ACC112 (cell line): Measurements from ENCODE around the gene U2AF1.
"Not testable (repeated sequence)": the region's sequence is repeated elsewhere in the genome, so short reads cannot be mapped to it uniquely, and the experiment has no call there.

ENCODE experiments used
- H2AFZ ChIP-seq: fragments of 200-600 bp; sonication (generic); one replicate; pipeline ENCODE4 v1.6.0; 2017; ENCODE audit warnings: antibody characterized with exemption, low read length; ENCODE audit not compliant: unreplicated experiment
- H3K27ac ChIP-seq: fragments of 200-600 bp; sonication (generic); 2 replicates; pipeline ENCODE4 v1.5.1; 2014; ENCODE audit warnings: low read depth, mild to moderate bottlenecking, antibody characterized with exemption, low read length, moderate library complexity
- H3K27me3 ChIP-seq: fragments of 200-600 bp; sonication (generic); 2 replicates; pipeline ENCODE4 v1.6.1; 2014; ENCODE audit warnings: mild to moderate bottlenecking, antibody characterized with exemption, low read length, moderate library complexity, mixed read lengths; ENCODE audit not compliant: insufficient read depth
- H3K36me3 ChIP-seq: fragments of 200-600 bp; sonication (generic); 2 replicates; pipeline ENCODE4 v1.6.1; 2016; ENCODE audit warnings: mild to moderate bottlenecking, antibody characterized with exemption, low read length, moderate library complexity, mixed read lengths; ENCODE audit not compliant: insufficient read depth
- H3K4me1 ChIP-seq: fragments of 200-600 bp; sonication (generic); one replicate; pipeline ENCODE4 v1.6.1; 2016; ENCODE audit warnings: low read length, mixed read lengths; ENCODE audit not compliant: insufficient read depth, unreplicated experiment, control insufficient read depth
- H3K4me3 ChIP-seq: fragments of 200-600 bp; sonication (generic); 2 replicates; pipeline ENCODE4 v1.5.1; 2014; ENCODE audit warnings: mild to moderate bottlenecking, low read depth, low read length
- H3K79me2 ChIP-seq: fragments of 200-600 bp; sonication (generic); one replicate; pipeline ENCODE4 v1.6.0; 2016; ENCODE audit warnings: low read length; ENCODE audit not compliant: control insufficient read depth, unreplicated experiment, insufficient read depth

The U2AF1 gene, protein sequence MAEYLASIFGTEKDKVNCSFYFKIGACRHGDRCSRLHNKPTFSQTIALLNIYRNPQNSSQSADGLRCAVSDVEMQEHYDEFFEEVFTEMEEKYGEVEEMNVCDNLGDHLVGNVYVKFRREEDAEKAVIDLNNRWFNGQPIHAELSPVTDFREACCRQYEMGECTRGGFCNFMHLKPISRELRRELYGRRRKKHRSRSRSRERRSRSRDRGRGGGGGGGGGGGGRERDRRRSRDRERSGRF

GRCh38 chr21:43106965-43107793 is at the start of gene U2AF1:
Gene U2AF1, minus strand, starts transcription at chr21:43107570. Its CDS starts 76 bp downstream, at chr21:43107494.
- not testable (repeated sequence) for H3K36me3 ChIP-seq, H2AFZ ChIP-seq, H3K27ac ChIP-seq

DNA sequence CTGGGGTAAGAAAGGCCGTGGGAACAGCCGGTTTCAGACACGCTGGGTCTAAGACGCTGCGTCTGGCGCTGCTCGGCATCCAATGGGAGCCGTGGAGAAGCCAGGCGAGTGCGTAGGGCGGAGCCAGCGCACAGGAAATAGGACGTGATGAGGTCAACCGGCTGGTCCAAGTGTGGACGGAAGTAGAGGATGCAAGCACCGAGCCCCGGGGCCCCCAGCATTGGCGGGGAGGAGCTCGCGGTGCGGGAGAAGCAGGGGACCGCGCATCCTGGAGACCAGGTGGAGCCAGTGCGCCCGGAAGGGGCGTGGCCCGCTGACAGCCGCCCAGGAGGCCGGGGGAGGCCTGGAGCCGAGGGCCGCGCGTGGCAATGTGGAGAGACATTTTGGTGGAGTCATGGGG is 46.2 kb upstream of the U2AF1 start:
- H3K4me1 ChIP-seq, H3K36me3 ChIP-seq, H3K4me3 ChIP-seq, H3K27ac ChIP-seq, H3K79me2 ChIP-seq, H2AFZ ChIP-seq, H3K27me3 ChIP-seq: not testable (repeated sequence)

More at GRCh38 chr21:43106965-43107793, at the start of gene U2AF1:
- not testable (repeated sequence) for H3K79me2 ChIP-seq, H3K4me1 ChIP-seq, H3K4me3 ChIP-seq, H3K27me3 ChIP-seq

DNA sequence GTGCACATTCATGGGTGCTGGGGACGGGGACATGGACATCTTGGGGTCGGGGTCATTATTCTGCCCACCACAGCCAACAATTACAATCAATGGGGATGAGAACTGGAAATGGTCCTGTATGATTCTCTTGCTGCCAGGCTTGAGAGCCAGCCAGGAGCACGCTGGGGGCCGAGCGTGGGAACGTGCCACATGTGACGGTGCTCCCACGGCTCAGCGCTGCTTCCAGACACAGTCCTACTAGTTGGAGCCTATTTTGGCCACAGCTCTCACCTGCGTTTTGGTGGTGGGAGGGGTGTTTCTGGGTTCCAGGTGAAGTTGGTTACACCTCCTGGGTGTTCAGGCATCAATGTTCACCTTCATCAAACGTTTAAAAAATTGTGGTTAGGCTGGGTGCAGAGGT is 42.0 kb upstream of the U2AF1 start:
- not testable (repeated sequence) for H3K4me1 ChIP-seq, H3K79me2 ChIP-seq, H3K27me3 ChIP-seq, H3K27ac ChIP-seq, H2AFZ ChIP-seq, H3K4me3 ChIP-seq, H3K36me3 ChIP-seq

DNA sequence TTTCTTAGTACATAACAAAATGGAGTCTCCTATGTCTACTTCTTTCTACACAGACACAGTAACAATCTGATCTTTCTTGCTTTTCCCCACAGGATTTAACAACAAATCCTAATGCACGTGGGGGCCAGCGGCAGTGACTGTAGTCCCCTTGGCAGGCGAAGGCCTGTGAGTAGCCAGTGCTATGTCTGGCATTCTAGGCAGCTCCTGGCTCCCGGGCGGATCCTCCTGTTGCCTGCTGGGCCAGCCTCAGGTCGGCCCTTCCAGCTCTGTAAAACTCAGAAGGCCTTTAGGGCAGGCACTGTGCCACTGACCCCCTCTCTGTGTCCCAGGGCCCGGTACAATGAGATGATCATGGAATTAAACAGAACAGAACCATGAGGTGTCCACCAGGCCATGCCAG is 40.6 kb upstream of the U2AF1 start:
- H2AFZ ChIP-seq, H3K4me3 ChIP-seq, H3K27ac ChIP-seq, H3K79me2 ChIP-seq, H3K27me3 ChIP-seq, H3K36me3 ChIP-seq, H3K4me1 ChIP-seq: not testable (repeated sequence)

- H3K79me2 ChIP-seq, H3K4me3 ChIP-seq, H3K4me1 ChIP-seq, H3K27me3 ChIP-seq, H2AFZ ChIP-seq, H3K27ac ChIP-seq, H3K36me3 ChIP-seq: not testable (repeated sequence)
These were observed 39.3 kb upstream of the U2AF1 start for GRCh38 chr21:43146637-43147036.

DNA sequence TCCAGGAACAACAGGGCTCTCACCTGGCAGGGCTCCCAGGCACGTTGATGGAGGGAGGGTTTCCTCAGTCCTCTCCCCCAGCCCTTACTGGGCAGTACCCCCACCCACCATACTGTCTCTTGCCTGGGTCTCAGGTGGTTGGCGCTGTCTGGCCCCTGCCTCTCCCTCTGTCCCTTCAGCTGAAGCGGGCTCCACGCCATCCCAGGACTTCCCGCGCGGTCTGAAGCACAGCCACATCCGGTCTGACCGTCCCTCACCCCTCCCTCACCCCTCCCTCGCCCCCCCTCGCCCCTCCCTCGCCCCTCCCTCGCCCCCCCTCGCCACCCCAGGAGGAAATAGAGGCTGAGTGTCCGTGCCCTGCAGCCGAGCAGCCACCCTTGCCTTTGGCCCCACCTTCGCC is 34.0 kb upstream of the U2AF1 start:
- H3K27ac ChIP-seq, H3K27me3 ChIP-seq, H3K79me2 ChIP-seq, H3K36me3 ChIP-seq, H3K4me1 ChIP-seq, H2AFZ ChIP-seq, H3K4me3 ChIP-seq: not testable (repeated sequence)

DNA sequence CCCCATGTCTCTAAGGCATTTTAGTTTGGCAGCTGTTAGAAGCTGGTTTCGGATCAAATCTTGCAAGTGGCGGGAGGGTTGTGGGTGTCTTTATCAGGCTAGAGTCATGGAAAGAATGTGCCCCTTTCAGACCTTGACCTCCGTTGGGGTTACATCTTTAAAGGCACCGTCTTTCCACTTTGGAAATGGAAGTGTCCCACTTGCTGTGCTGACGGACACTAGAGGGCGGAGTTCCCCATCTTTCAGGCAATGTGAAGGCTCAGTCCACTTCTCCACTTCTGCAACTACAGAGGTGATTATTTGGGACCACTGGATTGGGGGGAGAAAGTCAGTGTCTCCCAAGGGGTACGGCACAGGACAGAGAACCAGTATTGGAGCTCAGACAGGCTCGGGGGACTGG is 31.6 kb upstream of the U2AF1 start:
- not testable (repeated sequence) for H3K36me3 ChIP-seq, H3K79me2 ChIP-seq, H3K4me3 ChIP-seq, H3K27me3 ChIP-seq, H2AFZ ChIP-seq, H3K4me1 ChIP-seq, H3K27ac ChIP-seq

DNA sequence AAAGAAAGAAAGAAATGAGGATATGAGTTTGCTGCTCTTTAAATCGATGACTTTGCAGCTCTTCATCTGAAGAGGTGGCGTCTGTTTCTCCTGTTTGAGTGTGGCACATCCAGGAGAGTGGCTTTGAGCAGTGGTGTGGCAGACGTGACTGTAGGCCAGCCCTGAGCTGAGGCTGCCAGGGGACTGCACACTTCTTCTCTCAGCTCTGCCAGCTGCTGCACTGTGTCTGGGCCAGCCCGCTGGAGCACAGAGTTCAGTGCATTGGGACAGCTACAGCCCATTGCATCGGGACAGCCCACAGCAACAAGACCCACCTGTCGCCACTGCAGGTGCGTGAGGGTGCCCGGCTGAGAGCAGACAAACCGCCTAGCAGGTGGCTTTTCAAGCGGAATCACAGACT is 27.1 kb upstream of the U2AF1 start:
- not testable (repeated sequence) for H3K79me2 ChIP-seq, H2AFZ ChIP-seq, H3K4me3 ChIP-seq

GRCh38 chr21:43130094-43130493 is 22.7 kb upstream of the U2AF1 start:
- not testable (repeated sequence) for H3K27me3 ChIP-seq, H3K79me2 ChIP-seq, H3K4me3 ChIP-seq, H2AFZ ChIP-seq, H3K36me3 ChIP-seq, H3K27ac ChIP-seq, H3K4me1 ChIP-seq

More for the DNA sequence above, 27.1 kb upstream of the U2AF1 start:
- not testable (repeated sequence) for H3K4me1 ChIP-seq, H3K27me3 ChIP-seq, H3K36me3 ChIP-seq, H3K27ac ChIP-seq

DNA sequence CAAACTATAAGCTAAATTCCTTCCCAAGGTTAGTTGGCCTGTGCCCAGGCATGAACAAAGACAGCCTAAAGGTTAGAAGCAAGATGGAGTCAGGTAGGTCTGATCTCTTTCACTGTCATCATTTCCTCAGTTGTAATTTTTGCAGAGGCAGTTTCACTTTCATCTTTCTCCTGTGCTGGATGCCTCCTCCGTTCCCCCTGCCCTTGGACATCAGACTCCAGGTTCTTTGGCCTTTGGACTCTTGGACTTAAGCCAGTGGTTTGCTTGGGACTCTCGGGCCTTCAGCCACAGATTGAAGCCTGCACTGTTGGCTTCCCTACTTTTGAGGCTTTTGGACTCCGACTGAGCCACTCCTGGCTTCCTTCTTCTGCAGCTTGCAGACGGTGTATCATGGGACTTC is 8.6 kb upstream of the U2AF1 start:
- not testable (repeated sequence) for H3K27me3 ChIP-seq, H3K4me1 ChIP-seq, H3K27ac ChIP-seq

GRCh38 chr21:43114483-43114882 is 7.1 kb upstream of the U2AF1 start:
- not testable (repeated sequence) for H3K36me3 ChIP-seq, H3K27ac ChIP-seq, H3K79me2 ChIP-seq, H2AFZ ChIP-seq, H3K27me3 ChIP-seq, H3K4me1 ChIP-seq, H3K4me3 ChIP-seq

More for the DNA sequence above, 8.6 kb upstream of the U2AF1 start:
- H3K79me2 ChIP-seq, H3K36me3 ChIP-seq, H3K4me3 ChIP-seq, H2AFZ ChIP-seq: not testable (repeated sequence)
